AG04449 (cell line): ENCODE data around the gene CCDC169.

Experiments used
- CTCF ChIA-PET: fragments of 350-600 bp; formaldehyde crosslinking; extraction: SDS; loops from one replicate; lab custom pipeline; 2021; ENCODE audit warnings: antibody characterized with exemption; lab: Yijun Ruan, JAX
- POLR2A ChIA-PET: fragments of 400-600, 350-600 bp; formaldehyde crosslinking; extraction: SDS; loops from one replicate; lab custom pipeline; 2020; ENCODE audit warnings: antibody characterized with exemption, inconsistent platforms; lab: Yijun Ruan, JAX
- DNase-seq: peaks from one replicate; pipeline ENCODE4 v3.0.0-alpha.2; 2010; ENCODE audit warnings: low read depth, low spot score
- H3K4me3 ChIP-seq: 2 replicates; pipeline ENCODE4 v1.5.1; 2011; ENCODE audit warnings: low read depth, mild to moderate bottlenecking, control low read depth, low read length
- CTCF ChIP-seq: IDR thresholded peaks from one replicate; pipeline ENCODE4 v1.5.1; 2011; ENCODE audit warnings: mild to moderate bottlenecking, moderate library complexity, low read length, control low read depth, inconsistent platforms; ENCODE audit not compliant: insufficient read depth; ENCODE audit errors: missing control alignments

Gene CCDC169

GRCh38 chr13:36212789-36213188, 84.8 kb downstream of the CCDC169 start:
- ChIA-PET CTCF (interaction anchor here (1.7 kb wide), 1 partner anchor 234 kb away, joined by 4 read pairs; no protein-coding TSS in a partner anchor), POLR2A (no interaction called here)
- DNase-seq: no peak
- no peak overlapping the region for H3K4me3 ChIP-seq
- TF ChIP-seq CTCF: no peak

- TF ChIP-seq CTCF: no peak
- no peak for DNase-seq
- CTCF ChIA-PET: no interaction called here
Observed at GRCh38 chr13:36211567-36211966, 86.0 kb downstream of the CCDC169 start.

GRCh38 chr13:36210738-36211137, 86.9 kb downstream of the CCDC169 start:
- ChIA-PET POLR2A (no interaction called here), CTCF (no interaction called here)
- no peak overlapping the region for H3K4me3 ChIP-seq
- no peak for DNase-seq
- TF ChIP-seq CTCF: no peak

More at GRCh38 chr13:36211567-36211966, 86.0 kb downstream of the CCDC169 start:
- POLR2A ChIA-PET: no interaction called here
- no peak overlapping the region for H3K4me3 ChIP-seq

- no peak overlapping the region for H3K4me3 ChIP-seq
- DNase-seq: no peak
- no peak for TF ChIP-seq CTCF
- POLR2A ChIA-PET: no interaction called here
- CTCF ChIA-PET: interaction anchor here (1.2 kb wide), 1 partner anchor 230 kb away, joined by 3 read pairs; no protein-coding TSS in a partner anchor
Observed at GRCh38 chr13:36207672-36208071, 89.9 kb downstream of the CCDC169 start.

DNA sequence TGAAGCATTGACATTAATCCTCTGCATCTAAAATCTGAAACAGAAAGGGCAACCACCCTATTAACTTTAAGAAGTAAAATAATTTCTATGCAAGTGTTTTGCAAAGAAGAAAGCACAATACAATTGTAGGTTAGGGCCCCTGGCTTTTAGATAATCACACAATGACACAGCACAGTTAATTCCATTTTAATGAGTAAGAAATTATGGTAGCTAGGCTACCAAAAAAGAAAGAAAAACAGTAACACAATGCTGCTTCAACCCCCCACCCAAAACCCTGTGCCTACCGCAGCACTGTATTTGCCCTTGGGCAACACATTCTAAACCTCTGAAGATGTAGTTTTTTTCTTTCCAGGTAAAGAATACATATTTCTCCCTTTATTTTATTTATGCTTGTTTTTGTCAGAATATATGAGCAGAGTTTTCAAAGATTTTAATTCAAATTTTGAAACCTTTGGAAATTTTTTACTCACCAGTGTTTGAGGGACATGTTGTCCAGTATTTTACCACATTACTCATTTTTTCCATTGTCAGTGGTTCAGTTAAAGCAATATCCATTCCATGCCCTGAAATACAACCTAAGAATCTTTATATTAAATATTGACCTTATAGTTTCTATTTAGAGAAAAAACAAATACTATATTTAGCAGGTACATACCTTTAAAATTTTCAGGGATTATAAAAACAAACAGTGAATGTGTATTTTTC, 104.3 kb downstream of the CCDC169 start:
- no peak for TF ChIP-seq CTCF
- ChIA-PET POLR2A (no interaction called here), CTCF (interaction anchor here (1.4 kb wide), 1 partner anchor 216 kb away, joined by 3 read pairs; no protein-coding TSS in a partner anchor)
- no peak for DNase-seq
- no peak overlapping the region for H3K4me3 ChIP-seq

GRCh38 chr13:36192166-36192565, 105.4 kb downstream of the CCDC169 start:
- no peak for DNase-seq
- no peak overlapping the region for H3K4me3 ChIP-seq
- ChIA-PET CTCF (no interaction called here), POLR2A (no interaction called here)
- TF ChIP-seq CTCF: no peak
